Measurements from ENCODE around the gene PEX14.

Gene PEX14

GRCh38 chr1:10662824-10663677 is 188.3 kb downstream of the PEX14 start:
- no peak for DNase-seq

GRCh38 chr1:10663678-10664035 is 188.9 kb downstream of the PEX14 start:
- peak in 40 of 51 donors; percentile 3 to 80 (median 52) for DNase-seq

- peak in 15 of 51 donors; percentile 12 to 59 (median 18) for DNase-seq
Observed at GRCh38 chr1:10664251-10664650, 189.5 kb downstream of the PEX14 start.

- DNase-seq: no peak
Observed at GRCh38 chr1:10665226-10665625, 190.5 kb downstream of the PEX14 start.

- DNase-seq: peak in 11 of 51 donors; percentile 6 to 53 (median 23)
Observed at GRCh38 chr1:10665930-10666850, 191.4 kb downstream of the PEX14 start.

- DNase-seq: no peak
Observed at GRCh38 chr1:10667861-10668761, 193.4 kb downstream of the PEX14 start.

- DNase-seq: no peak
Observed at GRCh38 chr1:10669570-10669969, 194.8 kb downstream of the PEX14 start.

GRCh38 chr1:10670190-10670589 is 195.4 kb downstream of the PEX14 start:
- no peak for DNase-seq

GRCh38 chr1:10671090-10671489 is 196.3 kb downstream of the PEX14 start:
- no peak for DNase-seq

- no peak for DNase-seq
Observed at GRCh38 chr1:10671622-10672342, 197.0 kb downstream of the PEX14 start.

GRCh38 chr1:10672343-10673050 is 197.7 kb downstream of the PEX14 start:
- DNase-seq: peak in 1 of 51 donors; percentile 9

GRCh38 chr1:10673109-10673711 is 198.5 kb downstream of the PEX14 start:
- DNase-seq: no peak

- DNase-seq: no peak
Observed at GRCh38 chr1:10674222-10674621, 199.5 kb downstream of the PEX14 start.

GRCh38 chr1:10674700-10675609 is 200.2 kb downstream of the PEX14 start:
- DNase-seq: peak in 3 of 51 donors; percentile 12 to 22 (median 15)

- DNase-seq: no peak
Observed at GRCh38 chr1:10675813-10676212, 201.1 kb downstream of the PEX14 start.

- DNase-seq: no peak
Observed at GRCh38 chr1:10676963-10677362, 202.2 kb downstream of the PEX14 start.

GRCh38 chr1:10677491-10678391 is 203.0 kb downstream of the PEX14 start:
- DNase-seq: peak in 2 of 51 donors; percentile 10 to 19

Data from hypothalamus (tissue), 51 donors.